H9 (cell line): Measurements from ENCODE around the gene SOX18. TPM values are rescaled to one million over a fixed set of nuclear protein-coding genes. Genes with fewer than 3 reads are reported as not detected.

Source experiments
- DNase-seq: peaks from one replicate; pipeline ENCODE4 v3.0.0-alpha.2; 2017
- H2AFZ ChIP-seq: one replicate; pipeline ENCODE4 v1.6.1; 2013; ENCODE audit warnings: mild to moderate bottlenecking, low read length, control low read depth, moderate library complexity
- H2AK5ac ChIP-seq: 2 replicates; pipeline ENCODE4 v1.6.1; 2013; ENCODE audit warnings: low read length, control low read depth, mixed read lengths; ENCODE audit not compliant: insufficient read length
- H2BK120ac ChIP-seq: one replicate; pipeline ENCODE4 v1.6.1; 2013; ENCODE audit warnings: low read depth, mild to moderate bottlenecking, low read length, control low read depth, inconsistent platforms; ENCODE audit not compliant: poor library complexity, severe bottlenecking
- H2BK12ac ChIP-seq: 2 replicates; pipeline ENCODE4 v1.6.1; 2013; ENCODE audit warnings: low read length, control low read depth, mixed read lengths, low read depth; ENCODE audit not compliant: insufficient read length
- H2BK15ac ChIP-seq: 2 replicates; pipeline ENCODE4 v1.6.1; 2013; ENCODE audit warnings: low read depth, low read length, control low read depth
- H2BK20ac ChIP-seq: one replicate; pipeline ENCODE4 v1.6.1; 2013; ENCODE audit warnings: low read depth, mild to moderate bottlenecking, low read length, control low read depth, inconsistent platforms; ENCODE audit not compliant: poor library complexity, severe bottlenecking
- H2BK5ac ChIP-seq: 2 replicates; pipeline ENCODE4 v1.6.1; 2013; ENCODE audit warnings: low read length, control low read depth, mixed read lengths; ENCODE audit not compliant: insufficient read length
- H3K14ac ChIP-seq: 2 replicates; pipeline ENCODE4 v1.6.1; 2013; ENCODE audit warnings: low read length, control low read depth; ENCODE audit not compliant: insufficient read depth
- H3K18ac ChIP-seq: 2 replicates; pipeline ENCODE4 v1.6.1; 2013; ENCODE audit warnings: low read depth, mild to moderate bottlenecking, mixed read lengths, low read length, control low read depth; ENCODE audit not compliant: insufficient read length
- H3K23ac ChIP-seq: 2 replicates; pipeline ENCODE4 v1.6.1; 2013; ENCODE audit warnings: low read length, control low read depth, mixed read lengths, low read depth; ENCODE audit not compliant: insufficient read length
- H3K23me2 ChIP-seq: 2 replicates; pipeline ENCODE4 v1.6.1; 2013; ENCODE audit warnings: low read depth, mild to moderate bottlenecking, mixed read lengths, low read length, control low read depth; ENCODE audit not compliant: insufficient read length, poor library complexity, severe bottlenecking
- H3K27ac ChIP-seq: 2 replicates; pipeline ENCODE4 v1.5.1; 2013; ENCODE audit warnings: low read length, control low read depth, mixed read lengths, low read depth; ENCODE audit not compliant: insufficient read length
- H3K27me3 ChIP-seq: 2 replicates; pipeline ENCODE4 v1.6.1; 2013; ENCODE audit warnings: low read length, control low read depth, inconsistent platforms; ENCODE audit not compliant: insufficient read depth
- H3K4ac ChIP-seq: 2 replicates; pipeline ENCODE4 v1.6.1; 2013; ENCODE audit warnings: low read depth, mild to moderate bottlenecking, control low read depth, inconsistent platforms, low read length, moderate library complexity
- H3K4me1 ChIP-seq: 2 replicates; pipeline ENCODE4 v1.6.1; 2013; ENCODE audit warnings: low read length, control low read depth, inconsistent platforms; ENCODE audit not compliant: insufficient read depth
- H3K4me2 ChIP-seq: 2 replicates; pipeline ENCODE4 v1.6.1; 2013; ENCODE audit warnings: low read length, control low read depth, mixed read lengths; ENCODE audit not compliant: insufficient read length, insufficient read depth
- H3K56ac ChIP-seq: 2 replicates; pipeline ENCODE4 v1.6.1; 2013; ENCODE audit warnings: low read depth, mild to moderate bottlenecking, mixed read lengths, low read length, control low read depth; ENCODE audit not compliant: insufficient read length
- H3K79me1 ChIP-seq: 2 replicates; pipeline ENCODE4 v1.6.1; 2013; ENCODE audit warnings: low read depth, mild to moderate bottlenecking, moderate library complexity, low read length, control low read depth, inconsistent platforms; ENCODE audit not compliant: insufficient read depth, poor library complexity, severe bottlenecking
- H3K79me2 ChIP-seq: 2 replicates; pipeline ENCODE4 v1.6.1; 2013; ENCODE audit warnings: low read length, control low read depth, inconsistent platforms; ENCODE audit not compliant: insufficient read depth
- H3K9ac ChIP-seq: 2 replicates; pipeline ENCODE4 v1.6.1; 2013; ENCODE audit warnings: low read length, control low read depth, mixed read lengths; ENCODE audit not compliant: insufficient read length; ENCODE audit errors: extremely low read depth
- H3K9me3 ChIP-seq: one replicate; pipeline ENCODE4 v1.6.1; 2013; ENCODE audit warnings: low read depth, low read length, inconsistent platforms; ENCODE audit not compliant: control insufficient read depth
- H3T11ph ChIP-seq: one replicate; pipeline ENCODE4 v1.6.1; 2013; ENCODE audit warnings: mild to moderate bottlenecking, low read length, control low read depth, inconsistent platforms
- H4K20me1 ChIP-seq: one replicate; pipeline ENCODE4 v1.6.1; 2013; ENCODE audit not compliant: control insufficient read depth, insufficient read length, insufficient read depth
- H4K5ac ChIP-seq: 2 replicates; pipeline ENCODE4 v1.6.1; 2013; ENCODE audit warnings: low read depth, mild to moderate bottlenecking, mixed read lengths, low read length, control low read depth; ENCODE audit not compliant: insufficient read length
- H4K8ac ChIP-seq: replicated peaks from 2 replicates; pipeline ENCODE4 v1.6.1; 2013; ENCODE audit warnings: low read length, control low read depth, mixed read lengths, low read depth; ENCODE audit not compliant: insufficient read length
- H4K91ac ChIP-seq: 2 replicates; pipeline ENCODE4 v1.6.1; 2013; ENCODE audit warnings: low read depth, mild to moderate bottlenecking, moderate library complexity, mixed read lengths, low read length, control low read depth; ENCODE audit not compliant: insufficient read length
- H3K27ac Mint-ChIP-seq, 3 experiments: 2 replicates in 2 of 3; 3 replicates in 1 of 3; pipeline ENCODE4 v1.8.0; 2020 to 2021; ENCODE audit warnings: mixed read lengths in 3 of 3, mild to moderate bottlenecking in 1 of 3, moderate library complexity in 1 of 3
- H3K27me3 Mint-ChIP-seq: 2 replicates; pipeline ENCODE4 v1.8.0; 2021; ENCODE audit warnings: low read depth, mild to moderate bottlenecking, moderate library complexity, mixed read lengths
- H3K36me3 Mint-ChIP-seq, 3 experiments: 2 replicates in 2 of 3; 3 replicates in 1 of 3; pipeline ENCODE4 v1.8.0; 2020 to 2021; ENCODE audit warnings: low read depth in 3 of 3, mixed read lengths in 3 of 3; ENCODE audit not compliant: insufficient read depth in 1 of 3
- H3K4me1 Mint-ChIP-seq, 2 experiments: 2 replicates each; pipeline ENCODE4 v1.8.0; 2020; ENCODE audit warnings: mixed read lengths in 2 of 2
- H3K4me3 Mint-ChIP-seq, 2 experiments: 2 replicates in 1 of 2; 3 replicates in 1 of 2; pipeline ENCODE4 v1.8.0; 2020 to 2021; ENCODE audit warnings: mild to moderate bottlenecking in 2 of 2, mixed read lengths in 2 of 2, moderate library complexity in 1 of 2
- H3K9me3 Mint-ChIP-seq, 2 experiments: 2 replicates in 1 of 2; 3 replicates in 1 of 2; pipeline ENCODE4 v1.8.0; 2020; ENCODE audit warnings: mild to moderate bottlenecking in 2 of 2, mixed read lengths in 2 of 2, moderate library complexity in 1 of 2
- WGBS: extraction: QIAGEN DNeasy Blood & Tissue Kit; methylation state at CpG from one replicate; pipeline ENCODE4 v1.1.7; 2013; ENCODE audit warnings: missing lambda C conversion rate, low lambda C conversion rate, mixed read lengths; ENCODE audit not compliant: insufficient read length; ENCODE audit errors: extremely low coverage; 5-methylcytosine and 5-hydroxymethylcytosine counted together
- total RNA-seq: library from RNA; stranded (reverse); gene quantifications from 2 replicates; pipeline ENCODE4 v1.2.1, GENCODE V29; 2021
- TF ChIP-seq, protein P1 (sequence below): fragments of 200-600 bp; sonication (generic); conservative IDR thresholded peaks from 3 replicates; pipeline ENCODE4 v1.8.0; 2021; ENCODE audit warnings: antibody characterized with exemption, mild to moderate bottlenecking

Gene SOX18
- total RNA-seq, 1 experiment from 2014 or later = 2.0 TPM

DNA sequence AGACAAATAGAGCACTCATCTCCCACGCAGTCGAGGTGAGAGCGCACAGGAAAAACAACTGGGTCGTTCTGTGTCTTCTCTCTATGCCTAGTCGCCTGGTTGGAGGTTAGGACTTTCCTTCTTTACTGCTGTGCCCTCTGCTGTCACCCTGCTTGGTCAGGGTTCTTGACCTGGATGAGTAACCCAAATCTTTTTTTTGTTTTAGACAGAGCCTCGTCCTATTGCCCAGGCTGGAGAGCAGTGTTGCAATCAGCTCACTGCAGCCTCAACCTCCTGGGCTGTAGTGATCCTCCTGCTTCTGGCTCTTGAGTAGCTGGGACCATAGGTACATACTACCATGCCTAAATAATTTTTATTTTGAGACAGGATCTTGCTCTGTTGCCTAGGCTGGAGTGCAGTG lies 44.0 kb downstream of the SOX18 start:
- H2BK15ac ChIP-seq = no peak overlapping the region
- H3K9ac ChIP-seq = no peak overlapping the region
- no peak overlapping the region for H2AFZ ChIP-seq
- TF ChIP-seq, protein P1, sequence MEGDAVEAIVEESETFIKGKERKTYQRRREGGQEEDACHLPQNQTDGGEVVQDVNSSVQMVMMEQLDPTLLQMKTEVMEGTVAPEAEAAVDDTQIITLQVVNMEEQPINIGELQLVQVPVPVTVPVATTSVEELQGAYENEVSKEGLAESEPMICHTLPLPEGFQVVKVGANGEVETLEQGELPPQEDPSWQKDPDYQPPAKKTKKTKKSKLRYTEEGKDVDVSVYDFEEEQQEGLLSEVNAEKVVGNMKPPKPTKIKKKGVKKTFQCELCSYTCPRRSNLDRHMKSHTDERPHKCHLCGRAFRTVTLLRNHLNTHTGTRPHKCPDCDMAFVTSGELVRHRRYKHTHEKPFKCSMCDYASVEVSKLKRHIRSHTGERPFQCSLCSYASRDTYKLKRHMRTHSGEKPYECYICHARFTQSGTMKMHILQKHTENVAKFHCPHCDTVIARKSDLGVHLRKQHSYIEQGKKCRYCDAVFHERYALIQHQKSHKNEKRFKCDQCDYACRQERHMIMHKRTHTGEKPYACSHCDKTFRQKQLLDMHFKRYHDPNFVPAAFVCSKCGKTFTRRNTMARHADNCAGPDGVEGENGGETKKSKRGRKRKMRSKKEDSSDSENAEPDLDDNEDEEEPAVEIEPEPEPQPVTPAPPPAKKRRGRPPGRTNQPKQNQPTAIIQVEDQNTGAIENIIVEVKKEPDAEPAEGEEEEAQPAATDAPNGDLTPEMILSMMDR = no peak
- H4K20me1 ChIP-seq = no peaks in the 10 kb centered on the region
- H2BK5ac ChIP-seq = no peak overlapping the region
- H3K23me2 ChIP-seq = no peaks in the 10 kb centered on the region
- H3K56ac ChIP-seq = no peak overlapping the region
- Mint-ChIP-seq H3K27me3 (no peaks in the 10 kb centered on the region), H3K9me3 (peaks cover 4 to 5% of the 10 kb centered on the region in 2 experiments; a peak in 2 of 5 replicates), H3K4me3 (no peak overlapping the region), H3K27ac (no peak overlapping the region), H3K36me3 (peaks cover 26 to 82% (median 72%) of the 10 kb centered on the region in 3 experiments), H3K4me1 (no peaks in the 10 kb centered on the region)
- no peak overlapping the region for H2BK20ac ChIP-seq
- H3K27ac ChIP-seq = no peak overlapping the region
- no peak overlapping the region for H4K91ac ChIP-seq
- H3K18ac ChIP-seq = no peak overlapping the region
- H3K4ac ChIP-seq = no peak overlapping the region
- no peaks in the 10 kb centered on the region for H3K79me2 ChIP-seq
- no peak overlapping the region for H4K5ac ChIP-seq
- H4K8ac ChIP-seq = no peak overlapping the region
- H3K14ac ChIP-seq = no peak overlapping the region
- H3K4me2 ChIP-seq = no peak overlapping the region
- DNase-seq = no peak
- H3K27me3 ChIP-seq = no peaks in the 10 kb centered on the region
- H3K4me1 ChIP-seq = no peaks in the 10 kb centered on the region
- H2AK5ac ChIP-seq = no peak overlapping the region
- no peak overlapping the region for H3T11ph ChIP-seq
- H3K23ac ChIP-seq = no peak overlapping the region
- H3K9me3 ChIP-seq = no peaks in the 10 kb centered on the region
- no peak overlapping the region for H2BK12ac ChIP-seq
- peaks cover 4% of the 10 kb centered on the region for H3K79me1 ChIP-seq
- WGBS = no CpG with 5 or more reads among the region's 6 CpGs
- no peak overlapping the region for H2BK120ac ChIP-seq
